ENCODE measurements around the gene RAVER2.

The RAVER2 gene

DNA sequence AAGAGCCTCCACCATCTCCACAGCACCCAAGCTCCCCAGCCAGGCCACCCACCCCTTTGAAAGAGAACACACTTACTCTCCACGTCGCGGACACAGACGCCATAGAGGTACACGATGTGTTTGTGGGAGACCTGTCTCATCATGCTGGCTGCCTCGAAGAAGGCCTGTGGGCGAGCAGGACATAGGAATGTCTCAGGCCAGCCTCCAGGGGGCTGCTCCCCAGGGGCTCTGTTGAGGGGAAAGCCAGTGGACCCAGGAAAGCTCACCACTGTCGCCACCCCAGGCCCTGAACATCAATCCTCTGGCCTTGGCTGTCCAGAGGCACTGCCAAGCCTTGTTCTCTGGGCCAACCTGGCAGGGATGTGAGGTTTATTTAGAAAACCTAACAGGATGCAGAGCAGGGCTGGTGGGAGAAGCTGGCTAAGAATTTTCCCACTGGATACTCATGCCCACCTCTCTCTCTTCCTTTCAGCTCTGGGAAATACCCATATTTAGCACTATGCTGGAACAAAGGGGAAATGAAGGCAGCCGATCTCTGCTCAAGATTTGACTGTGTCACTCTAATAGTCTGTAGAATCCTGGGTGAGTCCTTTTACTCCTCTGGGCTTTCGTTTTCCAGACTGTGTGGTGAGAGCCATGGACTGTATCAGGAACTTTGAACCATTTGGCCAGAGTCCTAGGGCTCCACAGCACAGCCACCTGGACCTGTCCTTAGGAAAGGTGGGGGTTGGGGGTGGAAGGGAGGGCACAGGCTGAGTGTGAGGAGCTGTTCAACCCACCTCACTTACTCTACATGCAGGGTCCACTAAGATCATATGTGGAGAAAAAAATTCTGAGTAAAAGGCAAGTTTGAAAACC, 101.9 kb downstream of the RAVER2 start:
- no peak for DNase-seq (ENCODE audit: low read depth in 2 of 2)

DNA sequence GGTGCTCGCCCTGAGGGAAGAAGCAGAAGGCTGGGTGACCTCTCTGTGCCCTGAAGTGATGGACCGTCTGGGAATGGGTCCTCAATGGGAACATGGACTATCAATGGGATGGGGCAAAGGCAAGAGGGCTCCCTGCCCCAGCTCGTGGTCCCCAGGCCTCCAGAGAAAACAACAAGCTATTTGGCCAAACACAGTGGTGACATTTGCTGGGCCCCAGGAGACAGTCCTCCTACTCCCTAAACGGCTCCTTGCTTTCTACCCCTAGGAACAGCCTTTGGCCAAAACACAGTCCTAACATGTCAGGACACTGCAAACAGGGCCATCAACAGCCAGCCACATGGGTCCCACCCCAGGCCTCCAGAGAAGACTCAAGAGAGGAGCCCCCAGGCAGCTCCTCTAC, 102.8 kb downstream of the RAVER2 start:
- DNase-seq (ENCODE audit: low read depth in 2 of 2), result no peak

DNA sequence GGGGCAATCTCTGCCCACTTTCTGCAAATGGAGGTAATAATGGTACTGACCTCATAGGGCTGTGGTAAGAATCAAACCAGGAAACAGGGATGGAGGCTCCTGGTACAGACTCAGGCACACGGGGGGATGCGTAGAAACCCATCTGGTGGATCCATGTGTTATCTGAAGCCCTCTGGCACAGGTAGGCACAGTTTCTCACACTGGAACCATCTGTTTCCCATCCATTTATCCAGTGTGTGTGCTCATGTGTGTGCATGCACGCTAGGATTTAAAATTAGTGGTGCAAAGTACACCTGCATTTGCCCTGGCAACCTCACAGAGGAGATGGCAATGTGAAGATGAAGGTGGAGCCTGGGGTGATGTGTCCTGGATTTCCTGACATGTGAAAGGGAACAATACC, 103.3 kb downstream of the RAVER2 start:
- DNase-seq (ENCODE audit: low read depth in 2 of 2), result no peak

- no peak for DNase-seq (ENCODE audit: low read depth in 2 of 2)
Measured at GRCh38 chr1:64848803-64849202, 103.9 kb downstream of the RAVER2 start.

DNA sequence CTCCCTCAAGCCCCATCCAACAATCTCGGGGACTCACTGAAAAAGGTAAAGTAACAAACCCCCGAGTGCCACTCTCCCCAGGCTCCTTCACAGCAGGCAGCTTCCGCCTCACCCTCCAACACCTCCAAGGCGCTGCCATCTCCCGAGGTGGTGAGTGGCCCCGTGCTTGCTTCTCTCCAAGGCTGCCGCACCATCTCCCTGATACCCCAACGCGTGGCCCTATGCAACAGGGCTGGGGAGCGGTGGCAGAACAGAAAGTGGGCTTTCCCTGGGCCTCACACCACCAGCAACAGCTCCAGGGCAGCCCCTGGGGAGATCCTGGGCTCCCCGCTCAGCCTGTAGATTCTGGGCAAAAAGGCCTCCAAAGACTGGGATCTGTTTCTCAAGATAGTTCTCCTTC, 105.1 kb downstream of the RAVER2 start:
- no peak for DNase-seq (ENCODE audit: low read depth in 2 of 2)

GRCh38 chr1:64850846-64851245, 106.0 kb downstream of the RAVER2 start:
- no peak for DNase-seq (ENCODE audit: low read depth in 2 of 2)

DNA sequence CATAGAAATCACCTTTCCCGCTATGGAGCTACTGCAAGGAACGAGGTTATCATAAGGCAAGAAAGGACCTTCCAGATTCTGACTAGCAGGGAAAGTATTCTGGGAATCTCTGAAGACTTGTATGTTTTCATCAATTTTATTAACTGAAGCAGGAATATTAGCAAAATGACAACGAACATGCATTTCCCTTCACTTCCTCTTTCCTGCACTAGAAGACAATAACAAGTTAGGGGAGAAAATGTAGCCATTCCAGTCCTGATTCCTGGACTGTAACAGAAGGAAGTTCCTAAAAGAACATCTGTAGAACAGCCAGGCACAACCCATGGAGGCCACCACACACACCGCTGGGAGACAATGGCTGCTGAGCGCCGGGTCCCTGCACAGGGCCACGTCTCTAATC, 106.8 kb downstream of the RAVER2 start:
- DNase-seq (ENCODE audit: low read depth in 2 of 2), result no peak

- DNase-seq (ENCODE audit: low read depth in 2 of 2), result no peak
Measured at GRCh38 chr1:64854674-64855073, 109.8 kb downstream of the RAVER2 start.

DNA sequence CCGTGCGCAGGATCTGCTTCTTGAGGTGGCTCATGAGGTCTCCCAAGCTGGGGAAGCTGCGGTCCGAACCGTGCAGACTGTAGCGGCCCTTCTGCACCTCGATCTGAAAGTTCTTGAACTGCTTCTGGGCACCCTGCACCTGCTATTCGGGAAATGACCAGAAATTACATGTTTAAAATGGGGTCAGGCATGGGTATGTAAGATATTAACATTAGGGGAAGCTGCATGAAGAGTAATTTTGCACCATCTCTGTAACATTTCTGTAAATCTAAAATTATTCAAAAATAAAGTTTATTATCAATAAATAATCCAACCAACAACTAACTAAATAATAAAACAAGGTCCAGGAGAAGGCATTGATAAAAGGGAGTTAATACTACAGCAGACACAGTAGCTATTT, 110.7 kb downstream of the RAVER2 start:
- DNase-seq (ENCODE audit: low read depth in 2 of 2), result no peak

DNA sequence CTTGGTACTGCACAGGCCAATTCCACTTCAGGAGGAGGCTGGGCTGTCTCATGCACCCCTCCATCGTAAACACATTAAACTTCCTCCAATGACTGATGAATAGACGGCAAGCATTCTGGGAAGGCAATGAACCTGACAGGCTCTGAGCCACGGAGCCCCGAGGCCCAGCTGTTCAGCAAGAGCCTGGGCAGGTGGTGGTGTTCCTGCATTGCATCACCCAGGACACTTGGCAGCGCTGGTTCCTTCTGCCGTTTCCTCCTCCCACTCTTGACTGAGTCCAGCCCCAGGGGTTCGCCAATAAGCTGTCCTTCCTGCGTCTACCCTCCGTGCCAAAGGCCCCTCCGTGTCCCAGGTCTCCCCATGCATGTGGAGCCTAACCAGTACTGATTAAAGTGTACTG, 111.7 kb downstream of the RAVER2 start:
- DNase-seq (ENCODE audit: low read depth in 2 of 2), result no peak

DNA sequence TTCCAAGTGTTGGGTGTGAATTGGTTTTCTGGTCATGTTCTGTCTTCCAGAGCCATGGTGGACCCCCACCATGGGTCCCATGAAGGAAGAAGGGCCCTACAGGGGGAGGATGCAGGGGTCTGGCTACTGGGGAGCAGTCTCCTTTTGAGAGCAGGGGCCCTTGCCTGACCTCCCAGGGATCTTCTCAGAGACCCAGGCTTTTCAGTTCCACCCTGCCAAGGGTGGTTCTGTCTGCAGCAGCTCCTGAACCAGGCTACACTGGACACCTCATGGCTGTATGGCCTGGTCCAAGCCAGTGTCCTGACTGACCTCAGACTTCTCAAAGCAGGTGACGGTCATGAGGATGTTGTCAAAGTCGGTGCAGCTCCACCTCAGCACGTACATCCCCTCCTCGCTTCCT, 112.5 kb downstream of the RAVER2 start:
- no peak for DNase-seq (ENCODE audit: low read depth in 2 of 2)

- DNase-seq (ENCODE audit: low read depth in 2 of 2), result no peak
Measured at GRCh38 chr1:64861611-64862010, 116.7 kb downstream of the RAVER2 start.

DNA sequence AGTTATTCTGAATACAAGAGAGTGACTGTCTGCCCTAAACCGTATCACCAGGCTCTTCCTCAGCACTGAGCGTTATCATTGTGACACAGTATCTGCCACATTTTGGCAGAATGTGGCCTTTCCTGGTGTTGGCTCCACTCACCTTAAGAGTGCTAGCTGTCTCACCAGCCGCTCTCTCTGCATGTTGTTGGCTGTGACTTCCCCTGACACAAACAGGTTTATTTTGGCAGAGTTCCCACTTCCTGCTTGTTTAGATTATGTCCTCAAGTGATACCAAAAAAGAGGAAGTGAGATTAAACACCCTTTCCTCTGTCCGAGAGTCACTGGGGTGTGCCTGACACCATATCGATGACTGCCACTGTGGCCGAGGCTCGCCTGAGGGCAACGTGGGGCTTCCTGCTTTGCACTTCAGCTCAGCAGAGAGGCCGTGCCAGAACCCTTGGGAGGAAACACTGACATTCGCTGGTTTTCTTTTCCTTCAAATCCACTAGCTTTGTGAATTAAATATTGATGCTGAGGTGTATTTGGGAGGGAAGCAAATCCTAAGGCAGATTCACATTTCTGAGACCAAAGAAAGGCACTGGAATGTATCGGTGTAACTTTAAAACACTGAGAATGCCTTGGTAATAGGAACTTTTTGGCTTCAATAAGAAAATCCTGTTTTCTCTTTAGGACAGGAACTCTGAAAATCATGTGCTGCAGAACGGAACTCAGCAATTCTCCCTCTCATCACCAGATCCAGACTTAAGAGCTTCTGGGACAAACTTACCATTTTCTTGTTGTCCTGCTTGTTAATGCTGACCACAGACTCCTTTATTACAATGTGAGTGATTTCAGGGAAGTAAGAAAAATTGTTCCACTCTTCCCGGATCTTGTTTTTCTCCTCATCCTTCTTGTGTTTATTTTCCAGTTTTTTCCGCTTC, 119.4 kb downstream of the RAVER2 start:
- DNase-seq (ENCODE audit: low read depth in 2 of 2), result no peak

GRCh38 chr1:64865105-64865757, 120.4 kb downstream of the RAVER2 start:
- DNase-seq (ENCODE audit: low read depth in 2 of 2), result no peak

- DNase-seq (ENCODE audit: low read depth in 2 of 2), result no peak
Measured at GRCh38 chr1:64866689-64867088, 121.8 kb downstream of the RAVER2 start.

DNA sequence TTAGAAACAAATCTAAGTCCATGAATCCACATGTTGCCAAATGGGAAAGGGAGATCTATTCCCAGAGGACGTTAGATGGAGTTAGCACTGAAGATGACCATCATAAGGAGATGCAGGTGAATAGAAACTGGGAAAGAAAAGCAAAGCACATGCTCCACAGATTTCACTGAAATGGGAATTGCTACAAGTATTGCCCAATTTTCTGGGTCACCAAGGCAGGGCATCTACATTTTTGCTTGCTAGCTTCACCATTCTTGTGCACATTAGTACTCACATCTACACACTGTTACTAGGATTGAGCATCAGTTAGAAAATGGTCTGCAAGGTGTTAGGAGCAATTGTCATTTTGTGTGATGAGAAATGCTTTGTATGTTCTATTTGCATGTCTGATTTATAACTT, 122.4 kb downstream of the RAVER2 start:
- DNase-seq (ENCODE audit: low read depth in 2 of 2), result no peak

GRCh38 chr1:64871256-64871655, 126.4 kb downstream of the RAVER2 start:
- DNase-seq (ENCODE audit: low read depth in 2 of 2), result no peak

- DNase-seq (ENCODE audit: low read depth in 2 of 2), result no peak
Measured at GRCh38 chr1:64872067-64872466, 127.2 kb downstream of the RAVER2 start.

DNA sequence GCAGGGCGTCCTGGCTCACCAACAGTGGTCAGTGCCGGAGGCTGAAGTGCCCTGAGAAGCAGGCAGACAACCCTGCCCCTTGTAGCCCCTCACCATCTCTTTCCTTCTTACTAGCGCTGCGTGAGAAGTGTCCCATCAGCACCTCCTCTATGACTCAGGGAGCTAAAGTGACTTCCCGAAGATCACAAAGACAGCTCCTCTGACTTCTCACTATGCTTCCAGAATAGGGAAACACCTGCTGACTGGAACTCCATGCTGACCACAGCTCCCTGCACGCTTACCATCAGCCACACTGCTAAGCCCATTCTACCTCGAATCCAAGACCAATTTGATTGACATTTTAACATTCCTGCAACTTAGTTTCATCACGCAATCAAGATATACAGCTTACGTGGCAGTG, 128.7 kb downstream of the RAVER2 start:
- no peak for DNase-seq (ENCODE audit: low read depth in 2 of 2)

GRCh38 chr1:64874666-64875065, 129.8 kb downstream of the RAVER2 start:
- DNase-seq (ENCODE audit: low read depth in 2 of 2), result no peak

DNA sequence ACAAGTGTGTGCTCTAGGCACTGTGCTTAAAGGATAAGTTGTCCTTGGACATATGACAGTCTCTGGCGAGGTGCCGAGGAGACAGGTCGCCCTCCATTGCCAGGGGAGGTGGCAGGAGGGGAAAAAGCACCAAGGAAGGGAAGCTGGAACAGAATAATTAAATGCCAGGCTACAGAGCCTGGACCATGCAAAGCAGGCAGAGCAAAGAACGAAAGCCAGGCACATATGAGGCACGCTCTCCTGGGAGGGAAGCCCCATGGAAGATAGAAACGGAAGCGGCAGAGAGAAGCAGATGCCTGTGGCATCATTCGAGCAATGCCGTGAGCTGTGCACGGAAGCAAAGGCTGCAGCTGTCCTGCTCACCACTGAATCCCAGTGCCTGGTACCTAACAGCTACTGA, 130.2 kb downstream of the RAVER2 start:
- no peak for DNase-seq (ENCODE audit: low read depth in 2 of 2)

GRCh38 chr1:64875606-64876005, 130.7 kb downstream of the RAVER2 start:
- DNase-seq (ENCODE audit: low read depth in 2 of 2), result no peak
